Measurements from ENCODE around the gene DRD3.

Gene DRD3

DNA sequence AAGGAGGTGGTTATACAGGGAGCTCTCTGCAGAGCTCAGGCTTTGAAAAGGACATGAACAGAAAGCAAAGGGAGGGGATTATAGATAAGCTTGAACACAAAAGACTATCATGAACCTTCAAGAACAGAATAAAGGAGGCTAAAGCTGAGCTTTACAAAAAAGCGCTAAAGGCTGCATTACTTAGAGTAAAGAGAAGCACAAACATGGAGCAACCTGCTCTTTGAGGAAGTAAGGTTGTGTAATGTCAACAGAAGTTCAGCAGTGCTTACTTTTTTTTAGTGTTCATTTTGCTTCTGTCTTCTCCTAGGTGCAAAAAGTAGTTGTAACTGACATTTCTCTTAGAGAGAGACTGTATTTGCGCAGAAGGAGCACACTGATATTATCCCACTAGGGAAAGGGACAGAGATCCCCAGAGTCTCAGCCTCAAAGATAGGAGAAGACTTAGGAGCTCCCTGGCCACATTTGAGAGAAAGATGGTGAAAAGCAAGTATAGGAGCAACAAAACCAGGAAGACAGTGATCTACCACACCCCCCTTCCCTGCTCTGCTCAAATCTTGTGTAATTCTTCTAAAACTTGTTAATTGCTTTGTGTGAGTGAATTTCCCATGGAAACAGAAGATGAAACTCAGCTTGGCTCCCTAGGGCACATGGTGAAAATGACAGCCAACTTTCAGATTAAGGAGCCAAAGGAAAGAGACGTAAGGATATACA lies 67.6 kb downstream of the DRD3 start:
- in situ Hi-C loops (cut with HindIII; ENCODE audit: low sequenced_read_pairs): no loop called here
- H3K4me3 ChIP-seq (ENCODE audit: low read depth, low read length): no peak overlapping the region
- TF ChIP-seq, protein P1, sequence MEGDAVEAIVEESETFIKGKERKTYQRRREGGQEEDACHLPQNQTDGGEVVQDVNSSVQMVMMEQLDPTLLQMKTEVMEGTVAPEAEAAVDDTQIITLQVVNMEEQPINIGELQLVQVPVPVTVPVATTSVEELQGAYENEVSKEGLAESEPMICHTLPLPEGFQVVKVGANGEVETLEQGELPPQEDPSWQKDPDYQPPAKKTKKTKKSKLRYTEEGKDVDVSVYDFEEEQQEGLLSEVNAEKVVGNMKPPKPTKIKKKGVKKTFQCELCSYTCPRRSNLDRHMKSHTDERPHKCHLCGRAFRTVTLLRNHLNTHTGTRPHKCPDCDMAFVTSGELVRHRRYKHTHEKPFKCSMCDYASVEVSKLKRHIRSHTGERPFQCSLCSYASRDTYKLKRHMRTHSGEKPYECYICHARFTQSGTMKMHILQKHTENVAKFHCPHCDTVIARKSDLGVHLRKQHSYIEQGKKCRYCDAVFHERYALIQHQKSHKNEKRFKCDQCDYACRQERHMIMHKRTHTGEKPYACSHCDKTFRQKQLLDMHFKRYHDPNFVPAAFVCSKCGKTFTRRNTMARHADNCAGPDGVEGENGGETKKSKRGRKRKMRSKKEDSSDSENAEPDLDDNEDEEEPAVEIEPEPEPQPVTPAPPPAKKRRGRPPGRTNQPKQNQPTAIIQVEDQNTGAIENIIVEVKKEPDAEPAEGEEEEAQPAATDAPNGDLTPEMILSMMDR (IDR thresholded peaks at IDR 0.05; ENCODE audit: low read depth, low read length, missing control alignments): no peak
- DNase-seq (ENCODE audit: low read depth): no peak

DNA sequence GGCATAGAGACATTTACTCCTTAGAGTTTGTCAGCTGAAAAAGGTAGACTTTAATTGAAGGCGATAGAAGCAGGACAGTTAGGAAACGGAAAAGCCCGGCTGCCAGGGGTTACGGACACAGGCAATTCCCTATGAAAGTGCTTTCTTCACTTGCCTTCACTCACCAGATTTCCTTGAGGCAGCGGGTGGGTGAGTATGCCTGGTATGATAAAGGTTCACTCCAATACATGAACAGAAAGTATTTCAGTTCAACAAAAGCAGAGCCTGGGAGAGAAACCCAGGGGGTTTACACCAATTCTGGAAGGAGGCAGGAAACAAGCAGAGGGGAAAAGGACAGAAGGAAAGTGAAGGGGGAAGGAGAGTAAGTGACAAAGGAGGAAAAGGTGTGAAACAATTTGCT lies 68.4 kb downstream of the DRD3 start:
- H3K4me3 ChIP-seq (ENCODE audit: low read depth, low read length): no peak overlapping the region

DNA sequence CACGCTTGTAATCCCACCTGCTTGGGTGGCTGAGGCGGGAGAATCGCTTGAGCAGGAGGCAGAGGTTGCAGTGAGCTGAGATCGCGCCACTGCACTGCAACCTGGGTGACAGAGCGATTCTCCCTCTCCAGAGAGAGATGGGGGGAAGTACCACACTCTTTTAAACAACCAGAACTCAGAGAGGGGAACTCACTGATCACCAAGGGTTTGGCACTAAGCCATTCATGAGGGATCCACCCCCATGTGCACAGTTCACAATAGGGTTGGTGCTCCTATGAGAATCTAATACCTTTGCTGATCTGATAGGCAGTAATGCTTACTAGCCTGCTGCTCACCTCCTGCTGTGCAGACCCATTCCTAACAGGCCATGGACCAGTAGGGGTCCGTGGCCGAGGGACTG lies 70.7 kb downstream of the DRD3 start:
- DNase-seq (ENCODE audit: low read depth): no peak
- TF ChIP-seq, protein P1 (IDR thresholded peaks at IDR 0.05; ENCODE audit: low read depth, low read length, missing control alignments): no peak
- H3K4me3 ChIP-seq (ENCODE audit: low read depth, low read length): no peak overlapping the region
- in situ Hi-C loops (cut with HindIII; ENCODE audit: low sequenced_read_pairs): no loop called here

More for the DNA sequence above, 68.4 kb downstream of the DRD3 start:
- DNase-seq (ENCODE audit: low read depth): no peak
- in situ Hi-C loops (cut with HindIII; ENCODE audit: low sequenced_read_pairs): no loop called here
- TF ChIP-seq, protein P1 (IDR thresholded peaks at IDR 0.05; ENCODE audit: low read depth, low read length, missing control alignments): no peak

DNA sequence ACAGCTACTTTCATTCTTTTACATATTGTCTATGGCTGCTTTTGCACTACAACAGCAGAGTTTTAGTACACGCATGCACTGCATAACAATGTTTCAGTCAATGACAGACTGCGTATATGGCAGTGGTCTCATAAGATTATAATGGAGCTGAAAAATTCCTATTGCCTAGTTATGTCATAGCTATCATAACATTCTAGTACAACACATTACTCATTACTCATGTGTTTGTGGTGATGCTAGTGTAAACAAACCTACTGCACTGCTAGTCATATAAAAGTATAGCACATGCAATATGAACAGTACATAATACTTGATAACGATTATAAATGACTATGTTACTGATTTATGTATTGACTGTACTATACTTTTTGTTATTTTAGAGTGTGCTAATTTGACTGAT lies 74.4 kb downstream of the DRD3 start:
- TF ChIP-seq, protein P1 (IDR thresholded peaks at IDR 0.05; ENCODE audit: low read depth, low read length, missing control alignments): no peak
- no peak for DNase-seq (ENCODE audit: low read depth)
- no peak overlapping the region for H3K4me3 ChIP-seq (ENCODE audit: low read depth, low read length)
- in situ Hi-C loops (cut with HindIII; ENCODE audit: low sequenced_read_pairs): no loop called here

DNA sequence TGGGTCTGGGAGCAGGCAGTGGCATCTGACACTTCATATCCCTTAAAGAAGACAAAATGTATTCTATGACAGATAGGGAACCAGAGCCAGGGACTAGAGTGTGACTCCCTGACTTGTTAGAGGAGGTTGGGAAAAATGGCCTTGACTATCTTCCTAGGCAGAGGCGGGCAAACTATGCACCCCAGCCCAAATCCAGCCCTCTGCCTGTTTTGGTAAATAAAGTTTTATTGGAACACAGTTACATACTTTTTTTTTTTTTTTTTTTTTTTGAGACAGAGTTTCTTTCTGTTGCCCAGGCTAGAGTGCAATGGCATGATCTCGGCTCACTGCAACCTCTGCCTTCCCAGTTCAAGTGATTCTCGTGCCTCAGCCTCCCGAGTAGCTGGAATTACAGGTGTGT lies 75.0 kb downstream of the DRD3 start:
- TF ChIP-seq, protein P1 (IDR thresholded peaks at IDR 0.05; ENCODE audit: low read depth, low read length, missing control alignments): no peak
- H3K4me3 ChIP-seq (ENCODE audit: low read depth, low read length): no peak overlapping the region
- DNase-seq (ENCODE audit: low read depth): no peak
- in situ Hi-C loops (cut with HindIII; ENCODE audit: low sequenced_read_pairs): no loop called here

DNA sequence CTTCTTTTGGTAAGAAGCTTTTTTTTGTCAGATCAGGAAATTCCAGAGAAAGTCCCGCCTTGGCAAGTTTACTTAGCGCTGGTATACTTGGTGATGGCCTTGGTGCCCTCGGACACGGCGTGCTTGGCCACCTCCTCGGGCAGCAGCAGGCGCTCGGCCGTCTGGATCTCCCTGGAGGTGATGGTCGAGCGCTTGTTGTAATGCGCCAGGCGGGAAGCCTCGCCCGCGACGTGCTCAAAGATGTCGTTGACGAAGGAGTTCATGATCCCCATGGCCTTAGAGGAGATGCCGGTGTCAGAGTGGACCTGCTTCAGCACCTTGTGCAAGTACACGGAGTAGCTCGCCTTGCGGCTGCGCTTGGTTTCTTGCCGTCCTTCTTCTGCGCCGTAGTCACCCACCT lies 75.7 kb downstream of the DRD3 start:
- H3K4me3 ChIP-seq (ENCODE audit: low read depth, low read length): no peak overlapping the region
- DNase-seq (ENCODE audit: low read depth): no peak
- in situ Hi-C loops (cut with HindIII; ENCODE audit: low sequenced_read_pairs): no loop called here
- TF ChIP-seq, protein P1 (IDR thresholded peaks at IDR 0.05; ENCODE audit: low read depth, low read length, missing control alignments): no peak

All from astrocyte of the cerebellum (primary cell).